Glomerular visceral epithelial cell (primary cell): ENCODE data around the gene MOCS3.
"Not testable (repeated sequence)": the region's sequence is repeated elsewhere in the genome, so short reads cannot be mapped to it uniquely, and the experiment has no call there.

ENCODE experiments used
- DNase-seq: peaks from one replicate; pipeline ENCODE4 v3.0.0-alpha.2; 2016; ENCODE audit errors: extremely low spot score

MOCS3 gene

GRCh38 chr20:50932016-50932485 lies 26.6 kb upstream of the MOCS3 start:
- no peak for DNase-seq

GRCh38 chr20:50932691-50933280 lies 25.8 kb upstream of the MOCS3 start:
- no peak for DNase-seq

GRCh38 chr20:50933589-50933988 lies 25.0 kb upstream of the MOCS3 start:
- DNase-seq: no peak

GRCh38 chr20:50943069-50943468 lies 15.5 kb upstream of the MOCS3 start:
- DNase-seq: no peak

- no peak for DNase-seq
These were observed 10.4 kb upstream of the MOCS3 start for GRCh38 chr20:50948132-50948785.

GRCh38 chr20:50953196-50953595 lies 5.4 kb upstream of the MOCS3 start:
- no peak for DNase-seq

GRCh38 chr20:50953821-50954220 lies 4.8 kb upstream of the MOCS3 start:
- DNase-seq: no peak

GRCh38 chr20:50957276-50957675 lies 1.3 kb upstream of the MOCS3 start:
- no peak for DNase-seq

- DNase-seq: peak; percentile 91
These were observed 612 bp upstream of the MOCS3 start, which contains the start of gene DPM1 for GRCh38 chr20:50957798-50958614. Gene DPM1 (minus strand): TSS chr20:50958532. CDS start chr20:50958523, 9 bp downstream.

- DNase-seq: no peak
These were observed 1.0 kb downstream of the MOCS3 start for GRCh38 chr20:50959543-50960126.

- peak; percentile 88 for DNase-seq
These were observed 9.0 kb downstream of the MOCS3 start for GRCh38 chr20:50967586-50967985.

- DNase-seq: no peak
These were observed 9.7 kb downstream of the MOCS3 start for GRCh38 chr20:50968289-50968688.

GRCh38 chr20:50969435-50969834 lies 10.8 kb downstream of the MOCS3 start:
- DNase-seq: no peak

- DNase-seq: no peak
These were observed 11.3 kb downstream of the MOCS3 start for GRCh38 chr20:50969912-50970311.

- DNase-seq: no peak
These were observed 17.2 kb downstream of the MOCS3 start for GRCh38 chr20:50975701-50976330.

GRCh38 chr20:50977066-50978021 lies 18.7 kb downstream of the MOCS3 start:
- DNase-seq: no peak

- DNase-seq: not testable (repeated sequence)
These were observed 19.9 kb downstream of the MOCS3 start for GRCh38 chr20:50978533-50978932.

- DNase-seq: peak; percentile 92
These were observed 21.6 kb downstream of the MOCS3 start for GRCh38 chr20:50980071-50980681.

GRCh38 chr20:50980851-50981713 lies 22.5 kb downstream of the MOCS3 start:
- peak; percentile 62 for DNase-seq
